Hepatocyte (in vitro differentiated cells): ENCODE measurements around the gene STAB2. TPM values are rescaled to one million over a fixed set of nuclear protein-coding genes. Genes with fewer than 3 reads are reported as not detected.

Source experiments
- DNase-seq: peaks from one replicate; pipeline ENCODE4 v3.0.0-alpha.2; 2016; ENCODE audit warnings: low spot score
- H2AFZ ChIP-seq: fragments of 200-600 bp; sonication (generic); 2 replicates; pipeline ENCODE4 v1.6.0; 2016; ENCODE audit warnings: antibody characterized with exemption, mild to moderate bottlenecking
- H3K27ac ChIP-seq: fragments of 200-600 bp; sonication (generic); 2 replicates; pipeline ENCODE4 v1.5.1; 2016; ENCODE audit warnings: mild to moderate bottlenecking
- H3K27me3 ChIP-seq: fragments of 200-600 bp; sonication (generic); 2 replicates; pipeline ENCODE4 v1.6.1; 2016
- H3K36me3 ChIP-seq: fragments of 200-600 bp; sonication (generic); replicated peaks from 2 replicates; pipeline ENCODE4 v1.5.1; 2016; ENCODE audit warnings: low read depth; ENCODE audit not compliant: insufficient read depth
- H3K4me1 ChIP-seq: fragments of 200-600 bp; sonication (generic); 2 replicates; pipeline ENCODE4 v1.5.1; 2016; ENCODE audit warnings: mild to moderate bottlenecking, moderate library complexity; ENCODE audit not compliant: insufficient read depth
- H3K4me2 ChIP-seq: fragments of 200-600 bp; sonication (generic); 2 replicates; pipeline ENCODE4 v1.6.0; 2016
- H3K4me3 ChIP-seq: fragments of 200-600 bp; sonication (generic); 2 replicates; pipeline ENCODE4 v1.5.1; 2016; ENCODE audit warnings: mild to moderate bottlenecking
- H3K79me2 ChIP-seq: fragments of 200-600 bp; sonication (generic); 2 replicates; pipeline ENCODE4 v1.6.0; 2017; ENCODE audit warnings: mild to moderate bottlenecking
- H3K9me2 ChIP-seq: fragments of 200-600 bp; sonication (generic); replicated peaks from 2 replicates; pipeline ENCODE4 v1.6.0; 2017; ENCODE audit warnings: mild to moderate bottlenecking; ENCODE audit not compliant: insufficient read depth
- H3K9me3 ChIP-seq: fragments of 200-600 bp; sonication (generic); 2 replicates; pipeline ENCODE4 v1.5.1; 2016; ENCODE audit warnings: low read depth, mild to moderate bottlenecking
- H4K20me1 ChIP-seq: fragments of 200-600 bp; sonication (generic); 2 replicates; pipeline ENCODE4 v1.6.0; 2016; ENCODE audit warnings: mild to moderate bottlenecking; ENCODE audit not compliant: insufficient read depth, poor library complexity, severe bottlenecking
- CTCF ChIP-seq: fragments of 200-600 bp; sonication (generic); IDR thresholded peaks from 2 replicates; pipeline ENCODE4 v1.5.1; 2016; ENCODE audit warnings: antibody characterized with exemption, mild to moderate bottlenecking; ENCODE audit not compliant: poor library complexity
- EZH2 ChIP-seq: fragments of 200-600 bp; sonication (generic); IDR thresholded peaks from 2 replicates; pipeline ENCODE4 v1.6.1; 2016; ENCODE audit warnings: antibody characterized with exemption, mild to moderate bottlenecking, borderline replicate concordance
- EZH2phosphoT487 ChIP-seq: fragments of 200-600 bp; sonication (generic); IDR thresholded peaks from one replicate; pipeline ENCODE4 v1.6.1; 2018; ENCODE audit warnings: antibody characterized with exemption, mild to moderate bottlenecking, low read depth, moderate library complexity; ENCODE audit not compliant: unreplicated experiment, severe bottlenecking
- WGBS: methylation state at CpG from one replicate; pipeline ENCODE4 v1.1.6; 2016; ENCODE audit warnings: low lambda C conversion rate; ENCODE audit errors: missing lambda C conversion rate; 5-methylcytosine and 5-hydroxymethylcytosine counted together
- polyA plus RNA-seq: library from polyadenylated mRNA; unstranded; fragments of >200 nt; fragmentation: Nextera tagmentation; extraction: Ambion mirVana; gene quantifications from 2 replicates; pipeline ENCODE4 v1.2.1, GENCODE V29; 2016
- total RNA-seq: library from RNA; depleted of rRNA; stranded (reverse); fragments of >200 nt; gene quantifications from 2 replicates; pipeline ENCODE4 v1.2.3, GENCODE V29; 2014

STAB2 gene
- total and polyA plus RNA-seq, 2 experiments from 2014 or later = not detected

GRCh38 chr12:103556890-103557627 is 30.0 kb upstream of the STAB2 start:
- H2AFZ ChIP-seq = no peak overlapping the region
- H4K20me1 ChIP-seq = no peaks in the 10 kb centered on the region
- no peaks in the 10 kb centered on the region for H3K9me2 ChIP-seq
- H3K27me3 ChIP-seq = no peaks in the 10 kb centered on the region
- 85% methylated on average over 3 of the region's 3 CpGs for WGBS
- peaks cover 15% of the 10 kb centered on the region for H3K4me1 ChIP-seq
- no peaks in the 10 kb centered on the region for H3K36me3 ChIP-seq
- DNase-seq = no peak
- H3K9me3 ChIP-seq = no peaks in the 10 kb centered on the region
- no peaks in the 10 kb centered on the region for H3K79me2 ChIP-seq
- TF ChIP-seq EZH2 (no peak), EZH2phosphoT487 (no peak), CTCF (no peak)
- no peak overlapping the region for H3K4me3 ChIP-seq
- H3K4me2 ChIP-seq = no peak overlapping the region
- H3K27ac ChIP-seq = no peak overlapping the region

GRCh38 chr12:103557628-103558010 is 29.5 kb upstream of the STAB2 start:
- Histone ChIP-seq H3K9me2 (no peaks in the 10 kb centered on the region), H3K9me3 (no peaks in the 10 kb centered on the region), H2AFZ (no peak overlapping the region), H3K79me2 (no peaks in the 10 kb centered on the region), H3K4me3 (no peak overlapping the region), H3K4me2 (no peak overlapping the region), H3K4me1 (peaks cover 15% of the 10 kb centered on the region), H3K27me3 (no peaks in the 10 kb centered on the region), H3K27ac (no peak overlapping the region), H3K36me3 (no peaks in the 10 kb centered on the region), H4K20me1 (no peaks in the 10 kb centered on the region)
- no peak for DNase-seq
- 89% methylated on average over 2 of the region's 2 CpGs for WGBS
- TF ChIP-seq EZH2 (no peak), CTCF (no peak), EZH2phosphoT487 (no peak)

GRCh38 chr12:103558879-103559278 is 28.2 kb upstream of the STAB2 start:
- H2AFZ ChIP-seq = no peak overlapping the region
- 53% methylated on average over 1 of the region's 1 CpG for WGBS

GRCh38 chr12:103560604-103561101 is 26.4 kb upstream of the STAB2 start:
- Histone ChIP-seq H3K4me1 (peaks cover 15% of the 10 kb centered on the region), H3K27me3 (no peaks in the 10 kb centered on the region), H3K9me2 (no peaks in the 10 kb centered on the region), H3K9me3 (no peaks in the 10 kb centered on the region), H3K27ac (peak overlapping the region; percentile 81), H2AFZ (no peak overlapping the region), H4K20me1 (no peaks in the 10 kb centered on the region), H3K4me3 (no peak overlapping the region), H3K79me2 (no peaks in the 10 kb centered on the region), H3K4me2 (no peak overlapping the region), H3K36me3 (no peaks in the 10 kb centered on the region)
- no peak for TF ChIP-seq EZH2phosphoT487
- peak; percentile 73 for DNase-seq
- WGBS = 55% methylated on average over 2 of the region's 2 CpGs

More at GRCh38 chr12:103558879-103559278, 28.2 kb upstream of the STAB2 start:
- Histone ChIP-seq H3K4me2 (no peak overlapping the region), H3K36me3 (no peaks in the 10 kb centered on the region), H3K27ac (peak overlapping the region; percentile 74), H3K9me2 (no peaks in the 10 kb centered on the region), H3K27me3 (no peaks in the 10 kb centered on the region), H3K9me3 (no peaks in the 10 kb centered on the region), H3K4me1 (peaks cover 15% of the 10 kb centered on the region), H4K20me1 (no peaks in the 10 kb centered on the region), H3K4me3 (no peak overlapping the region), H3K79me2 (no peaks in the 10 kb centered on the region)
- no peak for DNase-seq
- no peak for TF ChIP-seq EZH2phosphoT487
